ENCODE data around the gene EHBP1L1.

The EHBP1L1 gene

DNA sequence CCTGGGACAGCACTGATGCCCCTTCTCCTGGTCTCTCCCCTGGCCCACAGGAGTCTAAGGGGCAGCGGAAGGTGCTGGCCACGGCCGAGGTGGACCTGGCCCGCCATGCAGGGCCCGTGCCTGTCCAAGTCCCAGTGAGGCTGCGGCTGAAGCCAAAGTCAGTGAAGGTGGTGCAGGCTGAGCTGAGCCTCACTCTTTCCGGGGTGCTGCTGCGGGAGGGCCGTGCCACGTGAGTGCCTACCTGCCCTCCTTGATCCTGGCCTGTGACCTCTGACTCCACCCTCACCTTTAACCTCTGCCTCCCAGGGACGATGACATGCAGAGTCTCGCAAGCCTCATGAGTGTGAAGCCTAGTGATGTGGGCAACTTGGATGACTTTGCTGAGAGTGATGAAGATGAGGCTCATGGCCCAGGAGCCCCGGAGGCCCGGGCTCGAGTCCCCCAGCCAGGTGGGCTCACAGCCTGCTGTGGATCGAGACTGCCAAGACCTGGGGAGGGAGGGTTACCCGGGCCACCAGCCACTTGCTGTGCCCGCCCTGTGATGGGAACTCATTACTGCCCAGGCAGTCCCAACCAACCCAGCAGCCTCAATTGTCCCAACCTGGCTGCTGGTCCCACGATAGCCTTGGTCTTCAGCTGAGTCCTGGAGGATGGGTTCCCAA, 4.3 kb downstream of the EHBP1L1 start:
- DNase-seq = no peak

DNA sequence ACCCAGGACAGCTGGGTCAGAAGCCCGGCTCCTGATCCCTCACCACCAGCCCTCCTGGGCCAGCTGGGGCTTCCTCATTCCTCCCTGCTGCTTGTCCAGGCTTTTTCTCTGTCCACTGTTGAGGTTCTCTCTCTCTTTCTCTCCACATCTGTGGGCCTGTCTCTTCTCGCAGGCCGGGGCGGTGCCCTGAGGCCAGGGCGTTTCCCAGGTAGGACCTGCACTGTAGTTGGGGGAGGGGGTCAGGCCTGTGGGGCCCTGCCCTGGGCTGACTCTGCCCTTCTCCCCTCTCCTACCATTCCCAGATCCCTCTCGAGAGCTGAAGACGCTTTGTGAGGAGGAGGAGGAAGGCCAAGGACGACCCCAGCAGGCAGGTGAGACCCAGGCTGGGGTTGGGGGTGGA, 4.9 kb downstream of the EHBP1L1 start:
- DNase-seq = no peak

DNA sequence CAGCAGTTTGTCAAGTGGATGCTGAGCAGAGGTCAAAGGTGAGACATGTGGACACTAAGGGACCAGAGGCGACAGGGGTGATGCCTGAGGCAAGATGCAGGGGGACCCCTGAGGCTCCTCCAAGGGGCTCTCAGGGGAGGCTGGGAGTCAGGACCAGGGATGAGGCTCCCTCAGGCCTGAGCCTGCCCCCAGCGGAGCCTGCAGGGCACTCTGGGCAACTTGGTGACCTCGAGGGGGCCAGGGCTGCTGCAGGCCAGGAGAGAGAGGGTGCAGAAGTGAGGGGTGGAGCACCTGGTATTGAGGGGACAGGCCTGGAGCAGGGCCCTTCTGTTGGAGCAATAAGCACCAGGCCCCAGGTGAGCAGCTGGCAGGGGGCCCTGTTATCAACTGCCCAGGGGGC, 6.1 kb downstream of the EHBP1L1 start:
- no peak for DNase-seq

DNA sequence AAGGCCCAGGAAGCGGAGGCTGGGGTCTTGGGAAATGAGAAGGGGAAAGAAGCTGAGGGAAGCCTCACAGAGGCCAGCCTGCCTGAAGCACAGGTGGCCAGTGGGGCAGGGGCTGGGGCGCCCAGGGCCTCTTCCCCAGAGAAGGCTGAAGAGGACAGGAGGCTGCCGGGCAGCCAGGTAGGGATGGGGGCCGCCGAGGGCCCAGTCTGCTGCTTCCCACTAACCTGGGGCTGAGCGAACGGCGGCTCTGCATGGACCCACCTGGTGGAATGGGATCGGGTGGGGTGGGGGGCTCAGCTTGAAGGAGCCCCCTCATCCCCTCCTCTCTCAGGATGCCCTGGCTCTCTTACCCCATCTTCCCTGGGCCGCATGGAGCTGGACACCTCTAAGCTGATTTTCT, 7.7 kb downstream of the EHBP1L1 start:
- DNase-seq = no peak

DNA sequence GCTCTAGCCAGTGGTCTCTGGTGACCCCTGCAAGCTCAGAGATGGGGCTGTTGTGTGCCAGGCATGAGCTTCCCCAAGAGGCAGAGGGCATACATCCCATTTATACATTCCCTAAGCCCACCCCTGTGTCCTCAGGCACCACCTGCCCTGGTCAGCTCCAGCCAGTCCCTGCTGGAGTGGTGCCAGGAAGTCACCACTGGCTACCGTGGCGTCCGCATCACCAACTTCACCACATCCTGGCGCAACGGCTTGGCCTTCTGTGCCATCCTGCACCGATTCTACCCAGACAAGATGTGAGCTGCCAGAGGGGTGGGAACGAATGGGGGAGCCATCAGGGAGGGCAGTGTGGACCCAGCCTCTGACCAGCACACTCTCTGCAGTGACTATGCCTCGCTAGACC, 8.3 kb downstream of the EHBP1L1 start:
- DNase-seq = no peak

DNA sequence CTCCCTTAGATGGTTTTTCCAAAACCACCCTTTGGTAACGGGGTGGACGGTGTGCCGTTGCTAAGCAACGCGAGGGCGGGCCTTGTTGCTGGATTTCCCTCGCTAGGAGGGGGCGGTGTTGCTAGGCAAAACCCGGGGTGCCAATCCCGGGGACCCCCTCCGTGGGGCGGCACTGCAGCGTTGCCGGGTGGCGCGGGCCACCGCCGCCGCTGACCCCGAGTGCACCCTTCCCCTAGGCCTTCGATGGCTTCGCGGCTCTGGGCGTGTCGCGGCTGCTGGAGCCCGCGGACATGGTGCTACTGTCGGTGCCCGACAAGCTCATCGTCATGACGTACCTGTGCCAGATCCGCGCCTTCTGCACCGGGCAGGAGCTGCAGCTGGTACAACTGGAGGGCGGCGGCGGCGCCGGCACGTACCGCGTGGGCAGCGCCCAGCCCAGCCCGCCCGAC, 8.9 kb downstream of the EHBP1L1 start:
- DNase-seq = no peak

DNA sequence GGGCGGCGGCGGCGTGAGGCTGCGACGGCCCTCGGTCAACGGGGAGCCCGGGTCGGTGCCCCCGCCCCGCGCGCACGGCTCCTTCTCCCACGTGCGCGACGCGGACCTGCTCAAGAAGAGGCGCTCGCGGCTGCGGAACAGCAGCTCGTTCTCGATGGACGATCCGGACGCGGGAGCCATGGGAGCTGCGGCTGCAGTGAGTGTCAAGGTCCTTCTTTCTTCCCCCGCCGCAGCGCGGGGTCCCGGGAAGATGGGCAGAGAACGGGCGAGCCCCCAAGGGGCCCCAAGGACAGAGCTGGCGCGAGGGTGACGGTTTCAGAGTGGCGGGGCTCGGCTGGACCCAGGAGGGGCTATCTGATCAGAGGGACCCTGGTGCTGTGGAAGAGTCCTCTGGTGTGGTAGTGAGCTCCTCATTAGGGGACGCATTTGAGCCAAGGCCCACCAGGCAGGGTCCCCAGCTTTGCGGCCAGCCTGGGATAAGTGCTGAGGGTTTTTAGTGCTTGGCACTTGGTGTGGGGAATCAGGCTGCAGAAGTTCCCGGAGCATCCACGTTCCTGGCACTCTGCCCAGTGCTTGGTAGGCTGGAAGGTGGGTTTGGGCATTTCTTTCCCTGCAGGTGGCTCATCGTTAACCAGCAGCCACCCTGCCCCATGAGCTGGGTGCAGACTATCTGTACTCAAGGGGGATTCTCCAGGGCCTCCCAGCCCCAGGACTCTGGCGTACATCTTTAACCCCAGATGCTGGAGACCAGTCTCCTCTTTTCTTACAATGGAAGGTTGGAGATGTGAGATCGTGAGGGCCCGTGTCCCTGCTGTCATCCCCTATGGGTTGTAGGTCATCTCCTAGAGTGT, 9.8 kb downstream of the EHBP1L1 start:
- no peak for DNase-seq

DNA sequence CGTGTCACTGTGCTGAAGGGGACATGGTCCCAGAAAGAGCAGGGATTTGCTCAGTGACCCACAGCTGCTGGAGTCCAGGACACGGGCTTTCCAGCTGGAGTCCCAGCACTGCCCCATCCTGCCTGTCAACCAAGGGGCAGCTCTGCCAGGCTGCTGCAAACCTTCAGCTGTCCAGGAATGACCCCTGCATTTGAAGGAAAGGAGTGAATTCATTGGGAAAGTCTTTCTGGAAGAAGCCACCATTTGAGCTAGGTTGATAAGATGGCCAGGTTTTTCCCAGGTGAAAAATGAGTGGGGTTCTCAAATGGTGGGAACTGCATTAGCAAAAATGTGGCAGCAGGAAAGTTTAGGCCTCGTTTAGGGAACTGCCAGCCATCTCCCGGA, 10.4 kb downstream of the EHBP1L1 start:
- DNase-seq = no peak

DNA sequence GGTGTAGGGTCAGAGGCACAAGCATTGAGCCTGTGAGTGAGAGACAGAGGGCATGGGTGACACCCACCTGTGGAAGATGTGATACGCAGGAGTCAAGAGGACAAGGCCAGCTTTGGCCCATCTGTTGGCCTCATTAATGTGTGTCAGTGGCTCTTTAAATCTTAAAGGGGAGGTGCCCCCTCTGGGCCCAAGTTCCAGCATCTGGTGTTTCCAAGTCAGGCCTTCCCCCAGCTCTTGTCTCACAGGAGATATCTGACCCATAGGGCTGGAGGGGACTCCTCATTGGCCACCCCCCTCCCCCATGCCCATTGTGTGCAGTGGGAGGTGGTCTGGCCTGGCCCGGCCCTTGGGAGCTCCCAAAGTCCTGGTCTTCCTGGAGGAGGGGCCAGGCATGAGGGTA, 10.8 kb downstream of the EHBP1L1 start:
- DNase-seq = no peak

DNA sequence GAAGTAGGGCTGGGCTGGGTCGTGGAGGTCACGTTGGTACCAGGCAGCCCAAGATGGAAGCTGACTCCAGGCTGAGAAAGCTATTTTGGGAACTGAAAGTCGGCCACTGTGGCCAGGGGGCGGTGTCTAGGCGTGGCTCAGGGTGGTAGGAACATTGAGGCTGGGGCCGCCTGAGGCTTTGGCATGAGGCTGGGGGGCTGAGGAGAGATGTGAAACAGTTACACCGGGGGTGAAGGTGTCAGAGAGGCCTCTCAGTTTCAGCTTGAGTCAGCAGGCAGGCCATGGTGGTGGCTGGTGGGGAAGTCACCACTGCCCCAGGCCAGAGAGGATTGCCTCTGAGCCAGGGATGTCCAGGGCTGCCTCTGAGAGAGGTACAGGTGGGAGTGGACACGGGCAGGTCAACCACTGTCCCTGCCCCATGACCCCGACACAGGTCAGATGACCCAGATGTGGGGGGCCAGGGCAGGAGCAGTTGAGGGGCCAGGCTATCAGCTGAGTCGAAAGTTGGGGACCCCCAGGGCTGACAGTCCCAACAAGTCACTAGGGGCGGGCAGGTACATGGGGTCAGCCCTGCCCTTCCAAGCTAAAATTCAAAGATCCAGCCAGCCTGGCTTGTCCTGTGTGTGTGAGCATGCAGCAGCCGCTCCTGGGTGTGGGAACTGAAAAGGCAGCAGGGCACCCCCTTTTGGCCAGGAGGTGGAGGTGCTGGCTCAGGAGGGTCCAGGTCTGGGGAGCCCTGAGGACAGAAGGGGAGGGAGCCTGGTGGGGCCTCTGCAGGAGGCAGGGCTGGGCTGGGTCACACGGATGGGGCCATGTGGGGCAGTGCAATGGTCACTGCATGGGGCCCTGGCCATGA, 12.6 kb downstream of the EHBP1L1 start:
- DNase-seq = peak; percentile 13

DNA sequence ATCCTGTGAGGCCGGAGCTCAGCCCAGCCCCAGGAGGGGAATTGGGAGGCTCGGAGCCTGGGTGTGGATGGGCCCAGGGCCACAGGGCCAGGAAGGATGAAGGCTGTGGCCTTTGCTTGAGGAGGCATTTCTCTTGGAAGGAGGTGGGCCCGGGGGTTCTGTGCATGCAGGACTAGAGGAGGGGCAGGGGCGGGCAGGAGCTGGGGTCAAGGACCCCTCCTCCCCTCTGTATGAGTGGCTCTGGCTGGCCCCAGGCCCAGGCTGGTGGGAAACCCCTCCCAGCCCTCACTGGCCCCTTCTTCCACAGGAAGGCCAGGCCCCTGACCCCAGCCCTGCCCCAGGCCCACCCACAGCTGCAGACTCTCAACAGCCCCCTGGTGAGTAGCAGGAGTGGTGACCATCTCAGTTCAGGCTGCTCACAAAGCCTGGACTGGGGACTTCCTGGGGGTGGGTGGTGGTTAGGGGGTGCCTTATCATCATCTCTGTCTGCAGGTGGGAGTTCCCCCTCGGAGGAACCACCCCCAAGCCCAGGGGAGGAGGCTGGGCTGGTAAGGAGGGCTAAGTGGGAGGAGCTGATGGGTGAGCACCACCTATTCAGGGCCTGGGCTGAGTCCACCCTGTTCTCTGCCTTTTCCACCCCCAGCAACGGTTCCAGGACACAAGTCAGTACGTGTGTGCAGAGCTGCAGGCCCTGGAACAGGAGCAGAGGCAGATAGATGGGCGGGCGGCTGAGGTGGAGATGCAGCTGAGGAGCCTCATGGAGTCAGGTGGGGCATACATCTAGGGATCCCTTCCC, 13.8 kb downstream of the EHBP1L1 start:
- DNase-seq = no peak

DNA sequence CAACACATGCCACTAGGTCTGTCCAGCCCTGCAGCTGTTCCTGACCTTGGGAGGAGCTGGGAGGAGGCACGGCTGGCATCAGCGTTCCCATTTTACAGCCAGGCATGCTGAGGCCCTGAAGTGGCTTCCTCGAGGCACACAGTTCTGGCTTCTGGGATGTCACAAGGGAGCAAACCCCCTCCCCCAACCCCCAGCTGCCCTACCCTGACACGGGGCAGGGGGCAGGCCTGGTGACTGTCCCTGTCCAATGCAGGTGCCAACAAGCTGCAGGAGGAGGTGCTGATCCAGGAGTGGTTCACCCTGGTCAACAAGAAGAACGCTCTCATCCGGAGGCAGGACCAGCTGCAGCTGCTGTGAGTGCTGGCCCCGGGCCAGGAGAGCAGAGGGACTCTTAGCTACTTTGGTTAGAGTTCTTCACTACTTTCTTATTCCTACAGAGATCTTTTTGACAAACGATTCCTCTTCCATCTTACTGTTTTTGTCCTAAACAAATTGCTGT, 14.4 kb downstream of the EHBP1L1 start:
- no peak for DNase-seq

DNA sequence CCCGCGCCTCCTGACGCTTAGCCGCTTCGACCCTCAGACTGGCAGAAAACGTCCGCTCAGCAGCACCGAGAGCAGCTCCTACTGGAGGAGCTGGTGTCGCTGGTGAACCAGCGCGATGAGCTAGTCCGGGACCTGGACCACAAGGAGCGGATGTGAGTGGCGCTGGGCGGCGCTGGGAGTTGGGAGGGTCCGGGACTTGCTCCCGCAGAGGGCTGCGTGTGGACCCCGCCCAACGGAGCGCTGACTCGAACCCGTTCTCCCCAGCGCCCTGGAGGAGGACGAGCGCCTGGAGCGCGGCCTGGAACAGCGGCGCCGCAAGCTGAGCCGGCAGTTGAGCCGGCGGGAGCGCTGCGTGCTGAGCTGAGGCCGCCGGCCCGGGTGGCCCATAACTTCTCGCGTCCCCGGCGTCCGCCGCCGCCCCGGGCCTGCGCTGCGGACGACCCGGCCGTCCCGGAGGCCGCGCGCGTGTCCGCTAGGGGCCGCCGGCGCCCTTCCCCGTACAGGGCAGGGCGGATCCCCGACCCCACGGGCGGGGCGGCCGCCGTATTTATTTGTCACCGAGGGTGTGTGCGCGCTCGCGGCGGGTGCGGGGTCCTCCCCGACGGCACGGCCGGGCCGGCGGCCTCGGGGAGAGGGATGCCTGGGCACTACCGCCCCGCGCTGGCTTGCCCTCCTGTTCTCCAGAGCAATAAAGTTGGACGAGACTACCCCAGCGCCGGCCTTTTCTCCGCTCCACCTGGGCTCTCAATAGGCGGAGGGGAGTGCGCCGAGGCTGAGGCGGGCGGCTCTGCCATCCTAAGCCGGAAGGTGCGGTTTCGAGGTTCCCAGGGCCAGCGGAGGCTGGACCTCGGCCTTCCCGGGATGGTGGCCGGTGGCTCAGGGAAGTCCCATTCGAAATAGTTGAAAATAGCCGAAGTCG, 16.3 kb downstream of the EHBP1L1 start:
- no peak for DNase-seq

DNA sequence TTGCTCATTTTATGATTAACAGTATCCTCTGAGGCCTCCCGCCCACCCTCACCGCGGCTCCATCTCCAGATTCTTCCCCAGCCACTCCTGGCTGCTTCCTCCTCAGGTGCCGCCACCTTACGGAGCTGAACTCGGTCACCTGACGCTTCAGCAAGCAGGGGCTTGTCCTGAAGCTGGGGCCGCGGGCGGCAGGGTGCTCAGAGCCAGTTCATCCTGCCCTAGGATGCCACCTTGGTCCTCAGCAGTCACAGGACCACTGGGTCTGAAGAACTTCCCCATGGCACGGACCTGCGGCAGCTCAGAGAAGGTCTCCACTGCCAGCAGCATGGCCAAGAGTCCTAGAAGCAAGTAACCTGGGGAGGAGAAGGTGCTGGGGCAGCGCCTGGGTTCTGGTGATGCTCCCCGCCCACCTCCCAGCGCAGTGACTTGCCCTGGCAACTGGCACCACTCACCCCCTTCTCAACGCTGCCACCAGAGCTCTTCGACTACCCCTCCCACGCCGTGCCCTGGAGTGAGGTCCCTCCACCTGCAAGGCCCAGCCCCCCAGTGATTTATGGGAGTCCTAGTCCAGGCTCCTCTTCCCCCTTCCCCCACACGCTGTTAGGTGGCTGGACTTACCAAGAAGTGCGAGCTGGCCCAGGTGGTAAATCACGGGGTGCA, 17.1 kb downstream of the EHBP1L1 start:
- DNase-seq = no peak

DNA sequence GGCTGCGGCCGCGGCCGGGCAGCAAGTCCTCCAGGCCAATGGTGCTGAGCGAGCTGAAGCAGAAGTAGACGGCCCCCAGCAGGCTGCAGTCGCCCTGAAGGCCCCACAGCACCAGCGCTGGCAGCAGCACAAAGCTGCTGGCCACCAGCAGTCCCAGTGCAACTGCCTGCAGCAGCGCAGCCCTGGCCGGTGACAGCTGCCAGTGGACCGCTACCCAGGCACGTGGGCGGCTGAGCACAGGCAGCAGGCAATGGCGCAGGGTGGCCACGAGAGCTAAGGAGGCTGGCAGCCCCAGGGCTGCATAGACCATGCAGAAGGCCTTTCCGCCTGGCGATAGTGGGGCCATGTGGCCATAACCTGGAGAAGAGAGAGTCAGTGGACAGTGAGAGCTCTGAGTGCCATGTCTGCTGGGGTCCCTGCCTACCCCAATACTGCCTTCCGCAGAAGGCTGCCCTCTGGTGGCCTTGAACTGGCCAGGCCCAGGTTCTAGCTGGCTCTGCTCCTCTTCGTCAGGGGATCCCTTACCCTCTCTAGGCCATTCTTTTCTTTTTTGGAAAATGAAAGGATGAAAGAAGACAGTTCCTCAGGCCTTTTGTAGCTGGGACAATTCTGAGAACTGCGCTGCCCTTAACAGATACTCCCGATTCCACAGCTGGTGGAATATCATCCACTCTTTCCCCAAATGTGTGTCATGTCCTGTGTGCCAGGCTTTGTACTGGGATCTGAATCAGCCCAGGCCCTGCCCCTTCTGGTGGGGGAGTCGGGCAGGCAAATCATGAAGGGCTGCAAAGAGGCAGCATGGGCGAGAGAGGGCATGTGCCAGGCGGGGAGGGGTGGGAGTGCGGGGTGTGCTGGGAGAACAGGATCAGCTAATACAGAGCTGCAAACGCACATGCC, 17.9 kb downstream of the EHBP1L1 start:
- DNase-seq = no peak

DNA sequence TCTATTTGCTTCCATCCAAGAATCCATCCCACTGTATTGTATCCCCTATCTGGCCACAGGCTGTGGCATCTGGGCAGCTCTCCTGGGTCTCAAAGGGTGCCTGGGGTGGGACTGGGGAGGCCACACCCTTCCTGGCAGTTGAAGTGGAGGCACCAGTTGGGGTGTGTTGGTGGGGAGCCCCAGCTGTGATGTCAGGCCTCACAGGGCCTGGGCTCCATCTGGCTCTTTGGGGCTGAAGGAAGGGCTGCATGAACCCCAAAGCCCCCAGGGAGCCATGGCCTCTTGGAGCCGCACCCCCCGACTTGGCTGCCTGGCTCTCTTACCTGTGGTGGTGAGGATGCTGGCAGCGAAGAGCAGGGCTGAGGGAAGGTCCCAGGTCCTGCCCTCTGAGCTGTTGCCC, 19.3 kb downstream of the EHBP1L1 start:
- DNase-seq = no peak

DNA sequence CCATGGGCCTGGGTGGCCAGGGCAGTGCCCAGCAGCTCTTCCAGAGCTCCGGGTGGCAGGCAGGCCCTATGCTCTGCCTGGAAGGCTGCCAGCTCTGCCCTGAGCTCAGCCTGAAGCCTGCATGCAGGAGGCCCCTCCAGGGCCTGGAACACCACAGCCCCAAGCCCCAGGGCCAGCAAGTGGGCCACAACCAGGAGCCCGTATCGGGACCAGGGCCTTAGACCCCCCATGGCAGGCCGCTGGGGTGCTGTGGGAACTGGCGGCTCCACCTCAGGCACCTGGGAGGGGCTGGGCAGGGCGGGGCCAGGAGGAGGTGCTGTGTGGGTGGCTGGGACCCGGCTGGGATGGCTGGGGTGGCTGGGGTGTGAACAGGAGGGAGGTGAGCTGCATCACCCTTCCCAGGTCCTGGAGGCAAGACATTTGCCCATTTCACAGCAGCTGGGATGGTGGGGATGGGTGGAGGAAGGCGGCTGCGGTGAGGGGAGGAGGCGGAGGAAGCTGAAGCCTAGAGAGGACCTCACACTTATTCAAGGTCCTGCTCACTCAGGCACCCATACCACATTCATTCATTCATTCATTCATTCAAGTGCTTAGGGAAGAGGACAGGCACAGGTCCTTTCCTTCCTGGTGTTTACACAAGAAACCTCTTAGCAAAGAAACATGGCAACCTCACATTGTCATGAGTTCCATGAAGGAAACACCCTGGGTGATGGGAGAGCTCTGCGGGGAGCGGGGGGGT, 19.9 kb downstream of the EHBP1L1 start, which contains the start of gene KCNK7:
Gene KCNK7, minus strand, starts transcription at position 258 of the 739 bp plus-strand sequence. Its CDS starts 28 bp downstream, at position 230.
- no peak for DNase-seq

DNA sequence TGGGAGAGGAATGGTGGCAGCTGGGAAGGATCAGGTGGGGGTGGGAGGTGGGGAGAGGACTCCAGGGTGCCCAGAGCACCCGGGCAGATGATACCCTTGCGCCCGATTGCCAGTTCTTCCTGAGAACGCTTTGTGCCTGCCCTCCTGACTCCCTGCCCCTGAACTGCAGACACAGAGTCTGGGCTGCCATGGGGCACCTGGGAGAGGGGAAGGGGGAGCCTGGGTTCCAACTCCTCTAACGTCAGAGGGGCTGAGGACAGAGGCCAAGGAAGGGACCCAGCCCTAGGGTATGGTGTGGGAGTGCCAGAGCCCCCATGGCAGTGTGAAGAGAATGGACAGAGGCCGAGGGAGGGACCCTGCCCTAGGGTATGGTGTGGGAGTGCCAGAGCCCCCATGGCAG, 20.7 kb downstream of the EHBP1L1 start:
- no peak for DNase-seq

DNA sequence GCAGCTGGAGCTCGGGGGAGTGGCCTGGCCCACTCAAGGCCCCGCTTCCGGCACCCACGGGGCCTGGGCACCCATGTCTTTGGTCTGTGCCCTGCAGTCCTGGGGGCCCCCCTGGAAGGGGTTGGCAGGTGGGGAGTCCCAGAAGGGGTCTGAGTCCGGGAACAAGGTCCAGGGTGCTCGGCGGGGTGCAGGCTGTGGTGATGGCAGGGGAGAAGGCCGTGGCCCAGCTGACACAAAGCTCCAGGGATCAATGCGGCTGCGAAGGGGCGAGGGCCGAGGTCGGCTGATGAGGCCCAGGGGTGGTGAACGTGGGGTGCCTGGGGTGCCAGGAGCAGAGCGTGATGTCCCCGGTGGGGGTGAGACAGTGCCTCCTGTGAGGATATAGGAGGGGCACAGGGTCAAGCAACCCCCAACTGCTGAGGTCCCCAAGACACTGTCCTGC, 22.4 kb downstream of the EHBP1L1 start:
- DNase-seq = no peak
